CD14-positive monocyte (primary cell): ENCODE results near the gene MAP6D1. TPM values are rescaled to one million over a fixed set of nuclear protein-coding genes. Genes with fewer than 3 reads are reported as not detected.

Source experiments
- DNase-seq, 3 donors: peaks; one replicate each; pipeline ENCODE4 v3.0.0-alpha.2; 2011 to 2022
- H2AFZ ChIP-seq: 2 replicates; pipeline ENCODE4 v1.6.0; 2012; ENCODE audit warnings: mild to moderate bottlenecking, low read depth, low read length, inconsistent platforms; ENCODE audit not compliant: insufficient read depth, poor library complexity, severe bottlenecking
- H3K27ac ChIP-seq, 2 donors: 1 replicate in 1 of 2; 2 replicates in 1 of 2; pipeline ENCODE4 v1.5.1; 2012 to 2013; ENCODE audit warnings: low read length in 2 of 2, control low read depth in 1 of 2, inconsistent platforms in 1 of 2, low read depth in 1 of 2, mild to moderate bottlenecking in 1 of 2
- H3K27me3 ChIP-seq, 2 donors: one replicate each; pipeline versions ENCODE4 v1.6.0 to v1.6.1; 2011 to 2013; ENCODE audit warnings: low read length in 2 of 2; ENCODE audit not compliant: control insufficient read depth in 2 of 2, insufficient read depth in 2 of 2
- H3K36me3 ChIP-seq, 2 donors: replicated peaks in 1 of 2; 1 replicate in 1 of 2; 2 replicates in 1 of 2; pipeline versions ENCODE4 v1.5.1 to v1.6.1; 2012 to 2013; ENCODE audit warnings: low read length in 2 of 2, control low read depth in 1 of 2, inconsistent platforms in 1 of 2, mild to moderate bottlenecking in 1 of 2; ENCODE audit not compliant: insufficient read depth in 2 of 2, control insufficient read depth in 1 of 2
- H3K4me1 ChIP-seq, 2 donors: 1 replicate in 1 of 2; 2 replicates in 1 of 2; pipeline versions ENCODE4 v1.5.1 to v1.6.1; 2012 to 2013; ENCODE audit warnings: low read length in 2 of 2, control low read depth in 1 of 2, inconsistent platforms in 1 of 2, mild to moderate bottlenecking in 1 of 2, moderate library complexity in 1 of 2; ENCODE audit not compliant: insufficient read depth in 2 of 2, control insufficient read depth in 1 of 2
- H3K4me2 ChIP-seq: replicated peaks from 2 replicates; pipeline ENCODE3; 2012; ENCODE audit warnings: low read length, moderate library complexity, mild to moderate bottlenecking; ENCODE audit not compliant: poor library complexity, severe bottlenecking; ENCODE audit errors: extremely low read depth
- H3K4me3 ChIP-seq, 3 experiments: fragments of 200-600 bp in 1 of 3; sonication (generic) in 1 of 3; replicated peaks in 1 of 3; 1 replicate in 2 of 3; 2 replicates in 1 of 3; pipeline ENCODE4 v1.5.1; 2011 to 2013; ENCODE audit warnings: low read length in 3 of 3, mild to moderate bottlenecking in 3 of 3, control low read depth in 2 of 3, low read depth in 2 of 3, inconsistent platforms in 1 of 3, moderate library complexity in 1 of 3
- H3K79me2 ChIP-seq: 2 replicates; pipeline ENCODE4 v1.6.0; 2012; ENCODE audit warnings: mild to moderate bottlenecking, control low read depth, inconsistent platforms, low read length, moderate library complexity; ENCODE audit not compliant: insufficient read depth
- H3K9ac ChIP-seq: 2 replicates; pipeline ENCODE4 v1.6.0; 2017; ENCODE audit warnings: low read length, mild to moderate bottlenecking; ENCODE audit not compliant: insufficient read depth, poor library complexity, severe bottlenecking
- H3K9me3 ChIP-seq, 2 donors: replicated peaks in 1 of 2; 1 replicate in 1 of 2; 2 replicates in 1 of 2; pipeline versions ENCODE4 v1.5.1 to v1.6.1; 2012 to 2013; ENCODE audit warnings: low read length in 2 of 2, control low read depth in 1 of 2; ENCODE audit not compliant: control insufficient read depth in 1 of 2, insufficient read depth in 1 of 2
- H4K20me1 ChIP-seq: 2 replicates; pipeline ENCODE4 v1.6.0; 2012; ENCODE audit warnings: mild to moderate bottlenecking, low read length, control low read depth, moderate library complexity; ENCODE audit not compliant: insufficient read depth
- H3K27ac Mint-ChIP-seq, 7 donors: one replicate each; pipeline ENCODE4 v1.8.0; 2020; ENCODE audit warnings: mild to moderate bottlenecking in 7 of 7, mixed read lengths in 7 of 7, moderate library complexity in 6 of 7, inconsistent platforms in 2 of 7
- H3K27me3 Mint-ChIP-seq, 3 donors: one replicate each; pipeline ENCODE4 v1.8.0; 2021 to 2022; ENCODE audit warnings: low read depth in 3 of 3, mild to moderate bottlenecking in 3 of 3, mixed read lengths in 3 of 3, moderate library complexity in 3 of 3, inconsistent platforms in 1 of 3
- H3K36me3 Mint-ChIP-seq, 2 donors: one replicate each; pipeline ENCODE4 v1.8.0; 2020; ENCODE audit warnings: mixed read lengths in 2 of 2, inconsistent platforms in 1 of 2, mild to moderate bottlenecking in 1 of 2
- H3K4me1 Mint-ChIP-seq: one replicate; pipeline ENCODE4 v1.8.0; 2020; ENCODE audit warnings: mild to moderate bottlenecking, mixed read lengths
- H3K4me3 Mint-ChIP-seq, 2 donors: one replicate each; pipeline ENCODE4 v1.8.0; 2020; ENCODE audit warnings: mild to moderate bottlenecking in 2 of 2, mixed read lengths in 2 of 2, moderate library complexity in 1 of 2
- H3K9me3 Mint-ChIP-seq, 7 donors: one replicate each; pipeline ENCODE4 v1.8.0; 2020 to 2022; ENCODE audit warnings: mixed read lengths in 7 of 7, mild to moderate bottlenecking in 6 of 7, moderate library complexity in 6 of 7, inconsistent platforms in 2 of 7
- CTCF ChIP-seq: fragments of 200-600 bp; IDR thresholded peaks from one replicate; pipeline ENCODE4 v1.8.0; 2022; ENCODE audit warnings: antibody characterized with exemption, mild to moderate bottlenecking
- WGBS: methylation state at CpG from one replicate; pipeline ENCODE4 v1.1.5; 2013; ENCODE audit warnings: missing lambda C conversion rate; ENCODE audit not compliant: insufficient coverage; 5-methylcytosine and 5-hydroxymethylcytosine counted together
- intact Hi-C, 2 donors: fragments of 100-400 bp; cut with micrococcal nuclease; formaldehyde crosslinking; loops; one replicate each; pipeline versions ENCODE4 v1.15.0 to v1.15.1; 2023
- polyA plus RNA-seq, 3 donors: library from polyadenylated mRNA; depleted of rRNA in 1 of 3; unstranded in 2 of 3; stranded (reverse) in 1 of 3; fragments of 300-500 nt in 2 of 3; fragments of >200 nt in 1 of 3; fragmentation: Illumina TruSeq in 2 of 3; gene quantifications; 1 replicate in 2 of 3; 2 replicates in 1 of 3; pipeline ENCODE4 v1.2.3, GENCODE V29; 2012 to 2021

Gene MAP6D1
- polyA plus RNA-seq, 3 donors, result 0.18 to 0.35 TPM; not detected in 1

GRCh38 chr3:183824761-183825455 lies 469 bp downstream of the MAP6D1 start:
- Mint-ChIP-seq H3K9me3 (peaks cover 0 to 2% (median 0%) of the 10 kb centered on the region in 7 donors), H3K4me1 (peaks cover 16% of the 10 kb centered on the region), H3K4me3 (peak overlapping the region; percentile 69 to 90), H3K27ac (no peak overlapping the region), H3K36me3 (peaks cover 41 to 43% of the 10 kb centered on the region in 2 donors), H3K27me3 (peaks cover 5 to 18% (median 8%) of the 10 kb centered on the region in 3 donors)
- under 1% methylated on average over 88 of the region's 88 CpGs for WGBS
- H3K4me2 ChIP-seq, result peak overlapping the region; percentile 95
- intact Hi-C loops, result loop anchor here in 1 of 2 donors (5.0 kb wide), 1 partner anchor 57 kb away; the partner anchor contains the start of gene PARL
- peaks cover 18 to 25% of the 10 kb centered on the region in 2 donors for H3K36me3 ChIP-seq
- no peak for DNase-seq
- H2AFZ ChIP-seq, result peak overlapping the region; percentile 46
- peak overlapping the region; percentile 31 to 76 (median 42) for H3K4me3 ChIP-seq
- no peak for TF ChIP-seq CTCF
- H3K9me3 ChIP-seq, result no peaks in the 10 kb centered on the region
- peaks cover 39% of the 10 kb centered on the region for H4K20me1 ChIP-seq
- peak overlapping the region; percentile 65 for H3K9ac ChIP-seq
- no peak overlapping the region for H3K27ac ChIP-seq
- H3K4me1 ChIP-seq, result peaks cover 15 to 21% of the 10 kb centered on the region in 2 donors
- H3K79me2 ChIP-seq, result no peaks in the 10 kb centered on the region
- peaks cover 0 to 5% of the 10 kb centered on the region in 2 donors for H3K27me3 ChIP-seq

GRCh38 chr3:183823963-183824362 lies 1.4 kb downstream of the MAP6D1 start:
- Histone ChIP-seq H3K27me3 (peaks cover 0 to 5% of the 10 kb centered on the region in 2 donors), H3K27ac (no peak overlapping the region), H3K36me3 (peaks cover 11 to 15% of the 10 kb centered on the region in 2 donors), H3K4me1 (peaks cover 15 to 21% of the 10 kb centered on the region in 2 donors), H3K9ac (no peak overlapping the region), H4K20me1 (peaks cover 32% of the 10 kb centered on the region), H3K79me2 (no peaks in the 10 kb centered on the region), H3K4me2 (peak overlapping the region; percentile 95), H3K9me3 (no peaks in the 10 kb centered on the region), H3K4me3 (peak overlapping the region in 1 of 3 experiments; percentile 76), H2AFZ (no peak overlapping the region)
- Mint-ChIP-seq H3K27me3 (peaks cover 5 to 18% (median 8%) of the 10 kb centered on the region in 3 donors), H3K4me1 (peaks cover 16% of the 10 kb centered on the region), H3K27ac (no peak overlapping the region), H3K36me3 (peaks cover 36 to 37% of the 10 kb centered on the region in 2 donors), H3K9me3 (peaks cover 0 to 2% (median 0%) of the 10 kb centered on the region in 7 donors), H3K4me3 (peak overlapping the region; percentile 69 to 90)
- DNase-seq, result no peak
- intact Hi-C loops, result no loop called here
- WGBS, result 80% methylated on average over 3 of the region's 5 CpGs
- no peak for TF ChIP-seq CTCF
